Measurements from ENCODE around the gene AP1B1.
A peak's percentile ranks its signal among the peaks of the same experiment; 100 is the strongest.
"Not testable (repeated sequence)": the region's sequence is repeated elsewhere in the genome, so short reads cannot be mapped to it uniquely, and the experiment has no call there.

AP1B1 gene

DNA sequence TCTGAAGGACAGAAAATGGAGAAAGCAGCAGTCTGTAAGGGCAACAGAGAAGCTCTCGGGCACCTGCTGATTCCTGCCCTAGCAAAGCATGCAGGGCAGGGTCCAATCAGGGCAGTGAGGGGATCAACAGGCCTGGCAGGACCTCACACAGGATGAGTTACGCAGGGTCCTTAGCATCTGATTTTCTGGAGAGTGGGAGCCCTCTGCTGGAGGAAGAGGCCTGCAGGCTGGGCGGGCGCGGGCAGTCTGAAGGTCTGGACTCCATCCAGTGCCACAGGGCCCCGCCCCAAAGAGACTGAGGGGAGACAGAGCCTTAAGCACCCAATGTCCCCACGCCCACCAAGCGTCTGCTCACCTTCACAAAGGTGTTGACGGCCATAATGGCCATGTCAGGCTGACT lies 28.9 kb downstream of the AP1B1 start:
- DNase-seq (ENCODE audit: insufficient read length, low spot score): peak; percentile 50
- TF ChIP-seq, protein P1, sequence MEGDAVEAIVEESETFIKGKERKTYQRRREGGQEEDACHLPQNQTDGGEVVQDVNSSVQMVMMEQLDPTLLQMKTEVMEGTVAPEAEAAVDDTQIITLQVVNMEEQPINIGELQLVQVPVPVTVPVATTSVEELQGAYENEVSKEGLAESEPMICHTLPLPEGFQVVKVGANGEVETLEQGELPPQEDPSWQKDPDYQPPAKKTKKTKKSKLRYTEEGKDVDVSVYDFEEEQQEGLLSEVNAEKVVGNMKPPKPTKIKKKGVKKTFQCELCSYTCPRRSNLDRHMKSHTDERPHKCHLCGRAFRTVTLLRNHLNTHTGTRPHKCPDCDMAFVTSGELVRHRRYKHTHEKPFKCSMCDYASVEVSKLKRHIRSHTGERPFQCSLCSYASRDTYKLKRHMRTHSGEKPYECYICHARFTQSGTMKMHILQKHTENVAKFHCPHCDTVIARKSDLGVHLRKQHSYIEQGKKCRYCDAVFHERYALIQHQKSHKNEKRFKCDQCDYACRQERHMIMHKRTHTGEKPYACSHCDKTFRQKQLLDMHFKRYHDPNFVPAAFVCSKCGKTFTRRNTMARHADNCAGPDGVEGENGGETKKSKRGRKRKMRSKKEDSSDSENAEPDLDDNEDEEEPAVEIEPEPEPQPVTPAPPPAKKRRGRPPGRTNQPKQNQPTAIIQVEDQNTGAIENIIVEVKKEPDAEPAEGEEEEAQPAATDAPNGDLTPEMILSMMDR (IDR thresholded peaks at IDR 0.05; ENCODE audit: insufficient read depth, missing control alignments): peak; percentile 75
- no peak for FAIRE-seq

- not testable (repeated sequence) for DNase-seq (ENCODE audit: insufficient read length, low spot score); FAIRE-seq
Observed at GRCh38 chr22:29357193-29357890, 31.0 kb downstream of the AP1B1 start.

DNA sequence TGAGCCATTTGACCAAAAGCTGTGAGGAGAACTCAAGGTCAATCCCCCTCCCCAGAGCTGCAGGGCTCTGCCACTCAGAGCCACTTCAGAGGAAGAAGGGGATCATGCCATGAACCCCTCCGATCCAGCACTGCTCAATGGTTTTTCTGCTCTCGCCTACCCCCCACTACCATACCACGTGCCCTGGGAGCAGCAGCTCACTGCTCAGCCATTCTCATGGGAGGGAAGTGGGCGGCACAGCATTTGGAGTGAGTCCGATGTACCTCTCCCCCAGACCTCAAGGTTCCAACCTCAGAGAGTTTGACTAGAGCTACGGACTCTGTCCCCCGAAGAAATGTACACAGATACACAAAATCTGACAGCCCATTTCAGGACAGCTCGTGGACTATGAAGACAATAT lies 34.5 kb downstream of the AP1B1 start:
- TF ChIP-seq, protein P1 (IDR thresholded peaks at IDR 0.05; ENCODE audit: insufficient read depth, missing control alignments): no peak
- DNase-seq (ENCODE audit: insufficient read length, low spot score) (no peak), FAIRE-seq (no peak)

DNA sequence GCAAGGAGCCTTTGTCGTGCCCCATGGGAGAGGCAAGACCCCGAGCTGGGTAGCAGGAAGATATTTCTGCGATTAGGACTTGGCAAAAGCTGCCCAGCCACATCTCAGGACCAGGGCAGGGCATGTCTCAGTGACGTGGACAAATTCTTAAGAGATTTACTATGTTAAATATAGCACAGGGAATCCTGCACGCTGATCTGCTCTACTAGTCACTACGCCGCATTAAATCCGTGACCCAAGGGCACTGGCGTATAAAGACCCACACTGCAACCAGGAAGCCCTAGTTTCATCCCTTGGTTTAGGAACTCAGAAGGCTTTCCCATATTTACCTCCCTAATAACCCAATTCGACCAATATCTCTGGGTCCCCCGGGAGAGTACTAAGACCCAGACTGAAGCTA lies 35.1 kb downstream of the AP1B1 start:
- DNase-seq (ENCODE audit: insufficient read length, low spot score): no peak
- no peak for FAIRE-seq
- TF ChIP-seq, protein P1 (IDR thresholded peaks at IDR 0.05; ENCODE audit: insufficient read depth, missing control alignments): no peak

DNA sequence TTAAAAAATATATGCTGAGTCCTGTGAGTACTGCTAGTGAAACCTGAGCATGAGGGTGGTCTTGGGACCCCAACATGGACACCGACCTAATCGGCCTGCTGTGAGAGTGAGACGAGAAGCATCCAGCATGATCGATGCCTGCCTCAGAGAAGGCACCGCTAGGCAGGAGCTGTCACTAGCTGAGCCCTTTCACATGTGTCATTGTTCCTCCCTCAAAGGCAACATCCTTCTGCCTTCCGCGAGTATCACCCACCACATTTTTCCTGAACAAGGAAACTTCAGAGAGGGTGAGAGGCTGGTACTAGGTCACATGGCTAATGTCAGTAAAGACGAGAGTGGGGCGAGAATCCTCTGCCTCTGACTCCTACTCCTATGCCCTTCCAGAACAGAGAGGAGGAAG lies 35.6 kb downstream of the AP1B1 start:
- no peak for FAIRE-seq
- TF ChIP-seq, protein P1 (IDR thresholded peaks at IDR 0.05; ENCODE audit: insufficient read depth, missing control alignments): no peak

DNA sequence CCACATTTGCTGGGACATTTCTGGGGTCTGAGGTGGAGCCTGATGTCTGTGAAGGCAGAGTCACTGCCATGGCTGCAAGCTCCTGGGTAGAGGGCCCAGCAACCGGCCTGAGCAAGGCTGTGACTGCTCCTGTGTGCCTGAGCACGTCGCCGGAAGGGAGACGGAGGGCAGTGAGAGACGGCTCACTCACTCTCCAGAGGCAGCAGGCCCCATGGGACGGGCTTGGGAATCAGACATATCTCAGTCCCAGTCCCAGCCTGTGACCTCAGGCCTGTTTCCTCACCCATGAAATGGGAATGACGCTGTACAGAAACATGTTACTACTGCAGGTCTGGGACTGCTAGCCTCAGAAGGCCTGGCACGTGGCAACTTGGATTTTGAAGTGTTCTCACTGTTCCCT lies 36.5 kb downstream of the AP1B1 start:
- no peak for DNase-seq (ENCODE audit: insufficient read length, low spot score)
- TF ChIP-seq, protein P1 (IDR thresholded peaks at IDR 0.05; ENCODE audit: insufficient read depth, missing control alignments): no peak
- FAIRE-seq: no peak

More for the DNA sequence above, 35.6 kb downstream of the AP1B1 start:
- no peak for DNase-seq (ENCODE audit: insufficient read length, low spot score)

DNA sequence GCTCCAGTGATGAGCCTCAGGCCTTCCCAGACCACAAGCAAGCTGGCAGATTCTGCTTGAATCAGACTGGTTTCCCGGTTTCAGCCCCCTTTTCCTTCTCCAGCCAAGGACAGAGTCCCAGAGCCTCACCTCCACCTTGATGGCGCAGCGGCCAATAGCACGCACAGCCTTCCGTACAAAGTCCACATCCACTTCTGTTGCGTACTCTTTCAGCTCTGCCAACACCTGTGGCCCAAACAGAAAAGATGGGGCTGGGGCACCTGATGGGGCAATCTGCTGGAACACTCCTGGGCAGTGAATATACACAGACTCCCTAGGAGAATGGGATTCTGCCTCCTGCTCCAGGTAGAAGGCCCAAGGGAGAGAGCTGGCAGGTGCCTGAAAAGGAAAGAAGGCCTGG lies 37.3 kb downstream of the AP1B1 start:
- no peak for FAIRE-seq
- TF ChIP-seq, protein P1 (IDR thresholded peaks at IDR 0.05; ENCODE audit: insufficient read depth, missing control alignments): no peak
- no peak for DNase-seq (ENCODE audit: insufficient read length, low spot score)

All from D721Med (cell line).